ENCODE measurements around the gene BRIP1.

DNA sequence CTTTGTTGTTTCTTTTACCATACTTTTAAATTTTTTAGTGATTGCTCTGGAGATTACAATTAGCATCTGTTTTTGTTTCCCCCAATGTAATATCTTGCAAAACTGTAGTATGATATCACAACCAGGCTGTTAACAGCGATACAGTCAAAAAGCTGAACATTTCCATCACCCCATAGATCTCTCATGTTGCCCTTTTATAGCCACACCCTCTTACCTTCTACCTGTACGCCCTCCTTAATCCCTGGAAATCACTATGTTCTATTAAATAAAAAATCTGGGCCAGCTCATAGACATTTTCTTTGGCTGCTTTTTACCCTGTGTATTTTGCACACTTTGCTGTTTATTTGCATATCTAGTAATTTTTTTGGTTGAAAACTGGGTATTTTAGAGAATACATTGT lies 205.1 kb downstream of the BRIP1 start:
- TF ChIP-seq NFIC (IDR thresholded peaks at IDR 0.05) (no peak), YY1 (IDR thresholded peaks at IDR 0.05; ENCODE audit: low read depth) (no peak), USF1 (IDR thresholded peaks at IDR 0.05) (no peak), EP300 (IDR thresholded peaks at IDR 0.05; ENCODE audit: borderline replicate concordance) (no peak), MAX (IDR thresholded peaks at IDR 0.05) (no peak), TAF1 (IDR thresholded peaks at IDR 0.05; ENCODE audit: low read depth) (no peak)
